Measurements from ENCODE around the gene DENND10. TPM values are rescaled to one million over a fixed set of nuclear protein-coding genes. Genes with fewer than 3 reads are reported as not detected.

DENND10 gene
- total RNA-seq, 2 experiments from 2014 or later: 45.4 to 49.4 TPM

Other genes starting within 250 kb of the DENND10 start
- gene NANOS1, start 74.4 kb upstream of the DENND10 start, total RNA-seq: under 1 TPM; 0.12 to 0.19 TPM
- 100 to 1,000 TPM; 132 to 145 TPM for gene EIF3A, start 23.3 kb upstream of the DENND10 start, total RNA-seq
- gene SFXN4, start 61.6 kb downstream of the DENND10 start, total RNA-seq: 10 to 100 TPM; 19.0 to 20.1 TPM
- 100 to 1,000 TPM; 121 to 122 TPM for gene PRDX3, start 74.7 kb downstream of the DENND10 start, total RNA-seq
- 10 to 100 TPM; 26.0 to 27.5 TPM for gene GRK5, start 103.5 kb downstream of the DENND10 start, total RNA-seq

Measured in activated CD4-positive, alpha-beta T cell treated with anti-CD3 and anti-CD28 coated beads, Interleukin-2, amount 10 ng/mL, durations not matched to agents 7 days and 5 days (primary cell).